Measurements from ENCODE around the gene PPDPF. TPM values are rescaled to one million over a fixed set of nuclear protein-coding genes. Genes with fewer than 3 reads are reported as not detected.

PPDPF gene
- total RNA-seq, 4 donors from 2014 or later: 151 to 352 (median 299) TPM

GRCh38 chr20:63501818-63502670, 18.5 kb upstream of the PPDPF start:
- H3K9me3 ChIP-seq: peaks cover 9% of the 10 kb centered on the region
- H3K4me1 ChIP-seq: peaks cover 24% of the 10 kb centered on the region
- peaks cover 89% of the 10 kb centered on the region for H3K27me3 ChIP-seq
- no peaks in the 10 kb centered on the region for H3K36me3 ChIP-seq
- no peak overlapping the region for H3K27ac ChIP-seq
- TF ChIP-seq EP300 (IDR thresholded peaks at IDR 0.05) (no peak), CTCF (IDR thresholded peaks at IDR 0.05) (no peak), POLR2AphosphoS5 (IDR thresholded peaks at IDR 0.05) (no peak), POLR2A (IDR thresholded peaks at IDR 0.05) (no peak)
- no peak overlapping the region for H3K4me3 ChIP-seq
- no peak for DNase-seq (ENCODE audit: low spot score in 2 of 2)
- WGBS: no CpG with 5 or more reads among the region's 26 CpGs

- peaks cover 82% of the 10 kb centered on the region for H3K27me3 ChIP-seq
- no peak for DNase-seq (ENCODE audit: low spot score in 2 of 2)
These were observed 17.8 kb upstream of the PPDPF start for GRCh38 chr20:63502671-63503172.

GRCh38 chr20:63503524-63503923, 17.0 kb upstream of the PPDPF start:
- Histone ChIP-seq H3K27ac (no peak overlapping the region), H3K36me3 (no peaks in the 10 kb centered on the region), H3K4me1 (peaks cover 14% of the 10 kb centered on the region), H3K27me3 (peaks cover 74% of the 10 kb centered on the region), H3K4me3 (no peak overlapping the region), H3K9me3 (peaks cover 9% of the 10 kb centered on the region)
- WGBS: 40% methylated on average over 6 of the region's 7 CpGs
- no peak for DNase-seq (ENCODE audit: low spot score in 2 of 2)
- TF ChIP-seq EP300 (IDR thresholded peaks at IDR 0.05) (no peak), CTCF (IDR thresholded peaks at IDR 0.05) (no peak)

More at GRCh38 chr20:63502671-63503172, 17.8 kb upstream of the PPDPF start:
- no peak overlapping the region for H3K27ac ChIP-seq
- no peak for TF ChIP-seq POLR2AphosphoS5 (IDR thresholded peaks at IDR 0.05)
- TF ChIP-seq CTCF (IDR thresholded peaks at IDR 0.05): no peak
- no peak for TF ChIP-seq EP300 (IDR thresholded peaks at IDR 0.05)
- peaks cover 9% of the 10 kb centered on the region for H3K9me3 ChIP-seq
- WGBS: 44% methylated on average over 8 of the region's 15 CpGs
- H3K36me3 ChIP-seq: no peaks in the 10 kb centered on the region
- H3K4me3 ChIP-seq: no peak overlapping the region
- peaks cover 22% of the 10 kb centered on the region for H3K4me1 ChIP-seq

GRCh38 chr20:63504642-63505041, 15.9 kb upstream of the PPDPF start:
- peaks cover 66% of the 10 kb centered on the region for H3K27me3 ChIP-seq
- DNase-seq (ENCODE audit: low spot score in 2 of 2): no peak
- H3K4me3 ChIP-seq: no peak overlapping the region
- TF ChIP-seq POLR2A (IDR thresholded peaks at IDR 0.05) (no peak), CTCF (IDR thresholded peaks at IDR 0.05) (no peak), POLR2AphosphoS5 (IDR thresholded peaks at IDR 0.05) (no peak), EP300 (IDR thresholded peaks at IDR 0.05) (no peak)
- H3K36me3 ChIP-seq: no peaks in the 10 kb centered on the region
- 84% methylated on average over 9 of the region's 9 CpGs for WGBS
- H3K4me1 ChIP-seq: peaks cover 2% of the 10 kb centered on the region
- no peak overlapping the region for H3K27ac ChIP-seq
- H3K9me3 ChIP-seq: peaks cover 9% of the 10 kb centered on the region

- no peaks in the 10 kb centered on the region for H3K4me1 ChIP-seq
- TF ChIP-seq EP300 (IDR thresholded peaks at IDR 0.05) (no peak), POLR2AphosphoS5 (IDR thresholded peaks at IDR 0.05) (no peak), POLR2A (IDR thresholded peaks at IDR 0.05) (no peak), CTCF (IDR thresholded peaks at IDR 0.05) (no peak)
- peaks cover 9% of the 10 kb centered on the region for H3K9me3 ChIP-seq
- H3K4me3 ChIP-seq: no peak overlapping the region
- H3K36me3 ChIP-seq: no peaks in the 10 kb centered on the region
- DNase-seq (ENCODE audit: low spot score in 2 of 2): no peak
- H3K27me3 ChIP-seq: peaks cover 63% of the 10 kb centered on the region
- WGBS: 86% methylated on average over 7 of the region's 8 CpGs
- no peak overlapping the region for H3K27ac ChIP-seq
These were observed 15.3 kb upstream of the PPDPF start for GRCh38 chr20:63505281-63505680.

Measured in suprapubic skin (tissue), 4 donors.